ENCODE results near the gene TDRD15. TPM values are rescaled to one million over a fixed set of nuclear protein-coding genes. Genes with fewer than 3 reads are reported as not detected.
A peak's percentile ranks its signal among the peaks of the same experiment; 100 is the strongest.

The TDRD15 gene
- total and polyA plus RNA-seq, 11 donors: 0.05 to 0.08 TPM; not detected in 9

DNA sequence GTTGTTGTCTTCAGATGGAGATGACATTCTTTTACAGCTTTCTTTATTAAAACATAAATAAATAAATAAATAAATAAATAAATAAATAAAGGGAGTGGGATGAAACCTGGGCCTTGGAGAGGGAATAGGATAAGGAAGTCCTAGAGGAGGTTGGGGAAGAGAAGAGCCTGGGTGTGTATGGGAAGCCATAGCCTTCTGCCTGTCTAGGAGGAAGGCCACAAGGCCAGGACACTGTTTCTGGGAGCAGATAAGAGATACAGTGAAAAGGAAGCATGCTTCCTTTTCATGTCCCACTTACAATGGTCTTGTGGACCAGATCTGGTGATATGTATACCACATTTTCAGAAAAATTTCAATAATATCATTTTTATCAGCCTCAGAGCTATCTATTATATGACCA lies 6.1 kb upstream of the TDRD15 start:
- Histone ChIP-seq H3K4me3 (no peak overlapping the region), H3K36me3 (no peaks in the 10 kb centered on the region), H3K4me1 (no peaks in the 10 kb centered on the region), H3K9me3 (no peaks in the 10 kb centered on the region), H3K27me3 (peaks cover 0 to 12% (median 0%) of the 10 kb centered on the region in 9 donors), H3K27ac (no peak overlapping the region)
- TF ChIP-seq, protein P1, sequence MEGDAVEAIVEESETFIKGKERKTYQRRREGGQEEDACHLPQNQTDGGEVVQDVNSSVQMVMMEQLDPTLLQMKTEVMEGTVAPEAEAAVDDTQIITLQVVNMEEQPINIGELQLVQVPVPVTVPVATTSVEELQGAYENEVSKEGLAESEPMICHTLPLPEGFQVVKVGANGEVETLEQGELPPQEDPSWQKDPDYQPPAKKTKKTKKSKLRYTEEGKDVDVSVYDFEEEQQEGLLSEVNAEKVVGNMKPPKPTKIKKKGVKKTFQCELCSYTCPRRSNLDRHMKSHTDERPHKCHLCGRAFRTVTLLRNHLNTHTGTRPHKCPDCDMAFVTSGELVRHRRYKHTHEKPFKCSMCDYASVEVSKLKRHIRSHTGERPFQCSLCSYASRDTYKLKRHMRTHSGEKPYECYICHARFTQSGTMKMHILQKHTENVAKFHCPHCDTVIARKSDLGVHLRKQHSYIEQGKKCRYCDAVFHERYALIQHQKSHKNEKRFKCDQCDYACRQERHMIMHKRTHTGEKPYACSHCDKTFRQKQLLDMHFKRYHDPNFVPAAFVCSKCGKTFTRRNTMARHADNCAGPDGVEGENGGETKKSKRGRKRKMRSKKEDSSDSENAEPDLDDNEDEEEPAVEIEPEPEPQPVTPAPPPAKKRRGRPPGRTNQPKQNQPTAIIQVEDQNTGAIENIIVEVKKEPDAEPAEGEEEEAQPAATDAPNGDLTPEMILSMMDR (IDR thresholded peaks at IDR 0.05): no peak
- no peak for TF ChIP-seq POLR2A (IDR thresholded peaks at IDR 0.05)
- DNase-seq: no peak
- intact Hi-C loops (cut with DNase I): loop anchor here in 9 of 10 donors (1.0 to 10.0 kb wide), 7 partner anchors 73 to 455 kb away; partner anchors contain the start of genes GDF7 (in 4 of the 9) and APOB (in 3 of the 9)
- no peak for ATAC-seq

DNA sequence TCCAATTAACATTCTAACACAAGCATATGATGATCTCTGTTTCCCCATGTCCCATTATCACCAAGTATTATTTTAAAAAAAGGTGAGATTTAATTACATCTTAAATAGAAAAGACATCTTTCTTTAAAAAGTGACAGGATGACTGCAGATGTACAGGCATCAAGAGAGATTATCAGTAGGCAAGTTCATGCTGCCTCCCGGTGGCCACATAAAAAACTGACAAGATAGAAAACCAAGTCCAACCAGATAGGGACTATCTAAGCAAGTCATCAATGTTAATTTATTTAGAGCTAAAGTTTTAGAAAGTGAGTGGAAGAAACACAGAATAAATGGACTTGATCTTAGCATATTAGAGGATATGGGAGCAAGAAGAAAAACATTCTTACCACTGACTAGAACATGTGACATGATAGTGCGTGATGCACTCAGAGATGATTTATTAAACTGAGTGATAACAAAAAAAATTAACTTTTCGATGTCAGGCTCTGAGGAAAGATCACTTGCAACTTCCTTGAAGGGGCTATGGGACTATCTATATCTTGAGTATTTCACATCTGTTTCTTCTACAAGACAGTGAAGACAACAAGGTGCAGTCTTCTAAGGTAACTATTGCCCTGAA lies 5.4 kb upstream of the TDRD15 start:
- Histone ChIP-seq H3K9me3 (no peaks in the 10 kb centered on the region), H3K27ac (no peak overlapping the region), H3K4me3 (no peak overlapping the region), H3K4me1 (no peaks in the 10 kb centered on the region), H3K36me3 (no peaks in the 10 kb centered on the region), H3K27me3 (peaks cover 0 to 10% (median 0%) of the 10 kb centered on the region in 9 donors)
- no peak for DNase-seq
- intact Hi-C loops (cut with DNase I): loop anchor here in 9 of 10 donors (1.0 to 10.0 kb wide), 7 partner anchors 74 to 456 kb away; partner anchors contain the start of genes GDF7 (in 4 of the 9) and APOB (in 3 of the 9)
- TF ChIP-seq, protein P1 (IDR thresholded peaks at IDR 0.05): peak; percentile 36 to 59 (median 46)
- TF ChIP-seq POLR2A (IDR thresholded peaks at IDR 0.05): no peak
- 37 to 47% (median 41%) methylated on average over 3 of the region's 3 CpGs for WGBS, 4 donors
- ATAC-seq: peak in 1 of 4 donors; percentile 36

DNA sequence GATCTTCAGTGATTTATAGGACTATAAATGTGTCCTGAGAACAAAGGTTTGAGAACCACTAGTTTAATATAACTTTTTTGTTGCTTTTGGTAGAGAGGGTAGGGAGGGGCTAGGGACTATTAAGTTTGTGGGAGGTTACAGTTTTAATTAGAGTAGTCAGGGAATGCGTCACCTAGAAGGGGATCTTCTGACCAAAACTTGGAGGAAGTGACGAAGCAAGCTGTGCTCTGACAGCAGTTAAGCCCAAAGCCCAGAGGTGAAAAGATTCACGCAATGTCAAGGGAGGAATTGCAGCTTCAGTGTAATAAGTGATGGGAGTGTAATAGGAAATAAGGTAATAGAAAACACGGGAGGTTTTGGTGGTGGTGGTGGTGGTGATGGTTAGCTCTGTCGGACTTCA lies 8.1 kb downstream of the TDRD15 start:
- no peaks in the 10 kb centered on the region for H3K4me1 ChIP-seq
- no peak overlapping the region for H3K4me3 ChIP-seq
- no peak overlapping the region for H3K27ac ChIP-seq
- 65 to 75% (median 73%) methylated on average over 5 of the region's 5 CpGs for WGBS, 4 donors
- H3K27me3 ChIP-seq: peaks cover 0 to 9% (median 0%) of the 10 kb centered on the region in 9 donors
- TF ChIP-seq, protein P1 (IDR thresholded peaks at IDR 0.05): no peak
- TF ChIP-seq POLR2A (IDR thresholded peaks at IDR 0.05): no peak
- no peaks in the 10 kb centered on the region for H3K36me3 ChIP-seq
- ATAC-seq: no peak
- no peak for DNase-seq
- intact Hi-C loops (cut with DNase I): no loop called here
- no peaks in the 10 kb centered on the region for H3K9me3 ChIP-seq

DNA sequence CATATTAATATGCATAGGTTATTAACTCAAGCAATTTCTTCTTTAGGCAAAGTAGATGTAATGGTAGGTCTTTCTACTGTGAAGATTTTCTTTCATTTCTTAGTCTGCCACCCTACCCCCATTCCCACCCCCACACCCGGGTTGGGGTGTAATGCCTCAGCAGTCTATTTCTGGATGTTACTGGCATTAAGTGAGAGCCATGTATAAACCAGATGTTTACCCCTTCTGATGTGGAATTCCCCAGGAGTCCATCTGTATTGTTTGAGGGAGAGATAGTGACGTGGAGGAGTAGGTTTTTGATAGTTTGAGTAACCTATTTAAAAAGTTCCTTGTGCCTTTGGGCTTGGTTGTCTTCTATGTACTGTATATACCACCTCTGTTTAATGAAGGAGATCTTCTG lies 11.8 kb downstream of the TDRD15 start:
- DNase-seq: no peak
- Histone ChIP-seq H3K27ac (no peak overlapping the region), H3K4me3 (no peak overlapping the region), H3K9me3 (no peaks in the 10 kb centered on the region), H3K36me3 (no peaks in the 10 kb centered on the region), H3K4me1 (no peaks in the 10 kb centered on the region), H3K27me3 (peaks cover 0 to 9% (median 0%) of the 10 kb centered on the region in 9 donors)
- TF ChIP-seq, protein P1 (IDR thresholded peaks at IDR 0.05): no peak
- no peak for TF ChIP-seq POLR2A (IDR thresholded peaks at IDR 0.05)
- intact Hi-C loops (cut with DNase I): no loop called here
- WGBS, 4 donors: 57 to 79% (median 67%) methylated on average over 2 of the region's 2 CpGs
- ATAC-seq: no peak

All from heart left ventricle (tissue), 16 donors.